Endothelial cell of umbilical vein (primary cell): ENCODE measurements around the gene THSD7A. TPM values are rescaled to one million over a fixed set of nuclear protein-coding genes. Genes with fewer than 3 reads are reported as not detected.

Experiments used
- BruUV-seq: library from RNA; stranded (reverse); fragments of 400-500 nt; replicated peaks from 2 replicates; lab custom pipeline; 2021; lab: Mats Ljungman, UMichigan
- CTCF ChIA-PET: fragments of 300-600, 350-600 bp; sonication (Branson Sonifier 250); formaldehyde crosslinking; loops from one replicate; lab custom pipeline; 2021; ENCODE audit warnings: antibody characterized with exemption, inconsistent platforms; lab: Charles Lee
- POLR2A ChIA-PET: fragments of 300-600, 350-600 bp; sonication (Branson Sonifier 250); formaldehyde crosslinking; loops from one replicate; lab custom pipeline; 2021; ENCODE audit warnings: antibody characterized with exemption, inconsistent platforms; lab: Charles Lee
- DNase-seq: peaks from one replicate; pipeline ENCODE4 v3.0.0-alpha.2; 2011; ENCODE audit warnings: low read depth, low spot score
- FAIRE-seq: peaks from 2 replicates; lab custom pipeline; 2011; peaks lifted over from hg19 to GRCh38; lab: Jason Lieb, UNC
- H2AFZ ChIP-seq: 2 replicates; pipeline ENCODE4 v1.6.0; 2012; ENCODE audit warnings: low read depth, low read length, control low read depth, inconsistent platforms
- H3K27ac ChIP-seq: 2 replicates; pipeline ENCODE4 v1.5.1; 2011; ENCODE audit warnings: low read depth, mild to moderate bottlenecking, control low read depth, low read length, moderate library complexity; ENCODE audit not compliant: insufficient read depth
- H3K27me3 ChIP-seq, 2 experiments: 2 replicates each; pipeline versions ENCODE4 v1.6.0 to v1.6.1; 2011; ENCODE audit warnings: low read length in 2 of 2, mixed read lengths in 1 of 2; ENCODE audit not compliant: control insufficient read depth in 2 of 2, insufficient read depth in 2 of 2
- H3K36me3 ChIP-seq, 2 experiments: 2 replicates in 1 of 2; 3 replicates in 1 of 2; pipeline ENCODE4 v1.5.1; 2011; ENCODE audit warnings: low read length in 2 of 2, mild to moderate bottlenecking in 1 of 2, moderate library complexity in 1 of 2; ENCODE audit not compliant: control insufficient read depth in 2 of 2, insufficient read depth in 2 of 2; ENCODE audit errors: extremely low read depth in 1 of 2
- H3K4me1 ChIP-seq: 3 replicates; pipeline ENCODE4 v1.5.1; 2011; ENCODE audit warnings: mild to moderate bottlenecking, low read length; ENCODE audit not compliant: control insufficient read depth, insufficient read depth; ENCODE audit errors: extremely low read depth
- H3K4me2 ChIP-seq: 2 replicates; pipeline ENCODE4 v1.6.1; 2011; ENCODE audit warnings: low read length, control low read depth, mixed read lengths; ENCODE audit not compliant: insufficient read depth
- H3K4me3 ChIP-seq, 3 experiments: fragments of 200-600 bp in 1 of 3; sonication (generic), shearing (Covaris generic) in 1 of 3; replicated peaks in 1 of 3; 2 replicates each; pipeline ENCODE4 v1.5.1; 2011 to 2016; ENCODE audit warnings: control low read depth in 3 of 3, low read length in 3 of 3, mild to moderate bottlenecking in 2 of 3, inconsistent platforms in 1 of 3, low read depth in 1 of 3, moderate library complexity in 1 of 3; ENCODE audit not compliant: insufficient read depth in 1 of 3
- H3K79me2 ChIP-seq: 2 replicates; pipeline ENCODE4 v1.6.0; 2012; ENCODE audit warnings: low read length, inconsistent platforms; ENCODE audit not compliant: control insufficient read depth, insufficient read depth
- H3K9ac ChIP-seq: replicated peaks from 2 replicates; pipeline ENCODE3; 2011; ENCODE audit warnings: low read length, control low read depth; ENCODE audit not compliant: insufficient read depth; ENCODE audit errors: extremely low read depth
- H3K9me1 ChIP-seq: replicated peaks from 3 replicates; pipeline ENCODE4 v1.6.0; 2011; ENCODE audit warnings: mild to moderate bottlenecking, low read length; ENCODE audit not compliant: control insufficient read depth, insufficient read depth; ENCODE audit errors: extremely low read depth
- H3K9me3 ChIP-seq: replicated peaks from 2 replicates; pipeline ENCODE4 v1.5.1; 2012; ENCODE audit warnings: low read length, inconsistent platforms; ENCODE audit not compliant: control insufficient read depth, insufficient read depth
- H4K20me1 ChIP-seq: replicated peaks from 2 replicates; pipeline ENCODE3; 2011; ENCODE audit warnings: mild to moderate bottlenecking, low read length; ENCODE audit not compliant: control insufficient read depth, insufficient read depth; ENCODE audit errors: extremely low read depth
- EZH2 ChIP-seq: IDR thresholded peaks from 2 replicates; pipeline ENCODE4 v1.6.1; 2012; ENCODE audit warnings: borderline replicate concordance, low read depth, mild to moderate bottlenecking, moderate library complexity, low read length, inconsistent platforms; ENCODE audit not compliant: severe bottlenecking
- FOS ChIP-seq: IDR thresholded peaks from 2 replicates; pipeline ENCODE4 v1.6.1; 2011; ENCODE audit warnings: mild to moderate bottlenecking, low read length, moderate library complexity, borderline replicate concordance; ENCODE audit not compliant: insufficient read depth
- GATA2 ChIP-seq: IDR thresholded peaks from 2 replicates; pipeline ENCODE4 v1.7.0; 2011; ENCODE audit warnings: low read depth, mild to moderate bottlenecking, moderate library complexity, mixed read lengths, low read length; ENCODE audit not compliant: insufficient read length, insufficient read depth
- JUN ChIP-seq: IDR thresholded peaks from 2 replicates; pipeline ENCODE4 v1.6.1; 2011; ENCODE audit warnings: borderline replicate concordance, low read depth; ENCODE audit not compliant: insufficient read length, insufficient read depth
- MYC ChIP-seq: IDR thresholded peaks from one replicate; pipeline ENCODE4 v1.6.1; 2011; ENCODE audit warnings: mild to moderate bottlenecking, low read depth, low read length
- POLR2A ChIP-seq: IDR thresholded peaks from 2 replicates; pipeline ENCODE4 v1.6.1; 2012; ENCODE audit warnings: low read depth, mild to moderate bottlenecking, control low read depth, low read length
- POLR2AphosphoS5 ChIP-seq: IDR thresholded peaks from 2 replicates; pipeline ENCODE4 v1.6.1; 2012; ENCODE audit warnings: low read depth, mild to moderate bottlenecking, control low read depth, low read length, moderate library complexity; ENCODE audit not compliant: insufficient read depth
- dilution Hi-C: fragments of 300-500 bp; cut with MboI; formaldehyde crosslinking; loops from one replicate; pipeline ENCODE4 v1.15.0; 2019; ENCODE audit warnings: low sequenced_read_pairs; ENCODE audit not compliant: extremely low pct_ligation_motif_present
- intact Hi-C: fragments of 100-400 bp; cut with micrococcal nuclease; formaldehyde crosslinking; loops from one replicate; pipeline ENCODE4 v1.10.0; 2022
- polyA plus RNA-seq, 4 experiments: library from polyadenylated mRNA; depleted of rRNA in 3 of 4; stranded (reverse) in 3 of 4; unstranded in 1 of 4; fragments of >200 nt; gene quantifications; 2 replicates each; pipeline versions ENCODE4 v1.2.1 to v1.2.3, GENCODE V29; 2011 to 2012; ENCODE audit warnings: missing spikeins in 1 of 4
- total RNA-seq: library from RNA; stranded (reverse); gene quantifications from 2 replicates; pipeline ENCODE4 v1.2.3, GENCODE V29; 2021
- TF ChIP-seq, protein P1 (sequence below): IDR thresholded peaks from 2 replicates; pipeline ENCODE4 v1.6.1; 2011; ENCODE audit not compliant: insufficient read depth, insufficient read length
- TF ChIP-seq, protein P2 (sequence below), 2 donors: IDR thresholded peaks; 1 replicate in 1 of 2; 2 replicates in 1 of 2; pipeline ENCODE4 v1.5.1; 2011; ENCODE audit warnings: low read length in 2 of 2, mild to moderate bottlenecking in 2 of 2, moderate library complexity in 2 of 2, control low read depth in 1 of 2, inconsistent platforms in 1 of 2, low read depth in 1 of 2; ENCODE audit not compliant: insufficient read depth in 1 of 2; ENCODE audit errors: extremely low read depth in 1 of 2

THSD7A gene
- total and polyA plus RNA-seq, 2 donors (not counting 3 experiments of a cell fraction or from before 2014, with no cell fraction given), result 3.3 to 12.7 TPM

DNA sequence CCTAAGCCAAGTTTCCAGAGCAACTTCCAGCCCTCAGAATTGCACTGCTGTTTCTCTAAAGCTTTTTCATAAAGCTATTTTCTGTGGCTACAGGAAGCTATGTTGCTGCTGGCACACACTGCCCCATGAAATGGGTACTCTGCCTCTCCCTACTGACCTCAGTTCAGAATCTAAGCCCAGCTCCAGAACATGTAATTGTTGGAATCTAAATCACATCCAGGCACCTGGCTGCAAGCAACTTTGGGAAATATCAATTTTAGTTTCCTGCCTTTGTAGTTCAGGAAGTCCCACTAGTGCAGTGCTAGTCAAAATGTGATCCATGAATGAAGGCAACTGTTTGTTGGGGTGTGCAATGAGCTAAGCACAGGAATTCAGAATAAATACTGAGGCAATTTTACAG is 226.2 kb downstream of the THSD7A start:
- intact Hi-C loops, result loop anchor here (1.0 to 5.0 kb wide), 4 partner anchors 13 to 227 kb away; partner anchors contain the start of gene THSD7A
- no peak overlapping the region for H3K27ac ChIP-seq

DNA sequence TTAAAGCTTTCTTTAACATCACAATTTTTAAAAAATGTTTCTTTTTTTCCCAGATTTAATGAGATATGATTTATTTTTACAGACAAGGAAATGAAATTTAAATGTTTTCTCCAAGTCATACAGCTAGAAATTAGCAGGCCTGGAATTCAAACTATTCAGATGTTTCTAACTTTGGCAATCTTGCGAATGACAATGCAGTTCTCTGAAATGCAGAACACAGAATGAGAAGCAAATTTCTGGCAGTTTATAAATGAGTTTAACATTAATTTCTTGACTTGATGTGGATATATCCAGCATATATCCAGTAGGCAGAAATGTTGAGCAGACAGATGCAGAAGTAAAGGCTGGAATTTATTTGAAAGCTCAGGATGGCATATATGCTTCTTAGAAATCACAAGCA is 227.5 kb downstream of the THSD7A start:
- DNase-seq (no peak), FAIRE-seq (no peak)
- Histone ChIP-seq H3K4me1 (peaks cover 14% of the 10 kb centered on the region), H3K9me1 (no peaks in the 10 kb centered on the region), H2AFZ (no peak overlapping the region), H3K27me3 (no peaks in the 10 kb centered on the region), H3K27ac (no peak overlapping the region), H3K36me3 (no peaks in the 10 kb centered on the region), H3K4me2 (no peak overlapping the region), H4K20me1 (no peaks in the 10 kb centered on the region), H3K4me3 (no peak overlapping the region), H3K9me3 (no peaks in the 10 kb centered on the region), H3K9ac (no peak overlapping the region), H3K79me2 (no peaks in the 10 kb centered on the region)
- TF ChIP-seq EZH2 (no peak), MYC (no peak), GATA2 (no peak), FOS (no peak), JUN (no peak), POLR2A (no peak), POLR2AphosphoS5 (no peak)
- TF ChIP-seq, protein P1, sequence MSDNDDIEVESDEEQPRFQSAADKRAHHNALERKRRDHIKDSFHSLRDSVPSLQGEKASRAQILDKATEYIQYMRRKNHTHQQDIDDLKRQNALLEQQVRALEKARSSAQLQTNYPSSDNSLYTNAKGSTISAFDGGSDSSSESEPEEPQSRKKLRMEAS, result no peak
- TF ChIP-seq, protein P2, sequence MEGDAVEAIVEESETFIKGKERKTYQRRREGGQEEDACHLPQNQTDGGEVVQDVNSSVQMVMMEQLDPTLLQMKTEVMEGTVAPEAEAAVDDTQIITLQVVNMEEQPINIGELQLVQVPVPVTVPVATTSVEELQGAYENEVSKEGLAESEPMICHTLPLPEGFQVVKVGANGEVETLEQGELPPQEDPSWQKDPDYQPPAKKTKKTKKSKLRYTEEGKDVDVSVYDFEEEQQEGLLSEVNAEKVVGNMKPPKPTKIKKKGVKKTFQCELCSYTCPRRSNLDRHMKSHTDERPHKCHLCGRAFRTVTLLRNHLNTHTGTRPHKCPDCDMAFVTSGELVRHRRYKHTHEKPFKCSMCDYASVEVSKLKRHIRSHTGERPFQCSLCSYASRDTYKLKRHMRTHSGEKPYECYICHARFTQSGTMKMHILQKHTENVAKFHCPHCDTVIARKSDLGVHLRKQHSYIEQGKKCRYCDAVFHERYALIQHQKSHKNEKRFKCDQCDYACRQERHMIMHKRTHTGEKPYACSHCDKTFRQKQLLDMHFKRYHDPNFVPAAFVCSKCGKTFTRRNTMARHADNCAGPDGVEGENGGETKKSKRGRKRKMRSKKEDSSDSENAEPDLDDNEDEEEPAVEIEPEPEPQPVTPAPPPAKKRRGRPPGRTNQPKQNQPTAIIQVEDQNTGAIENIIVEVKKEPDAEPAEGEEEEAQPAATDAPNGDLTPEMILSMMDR (IDR thresholded peaks at IDR 0.05; ENCODE audit: extremely low read depth in 1 of 2, insufficient read depth in 1 of 2, low read depth in 1 of 2, low read length in 2 of 2), result no peak
- dilution Hi-C loops (no loop called here), intact Hi-C loops (no loop called here)
- CTCF ChIA-PET, result interaction anchor here (1.0 kb wide), 1 partner anchor 227 kb away, joined by 3 read pairs; the partner anchor contains the start of gene THSD7A
- POLR2A ChIA-PET, result no interaction called here
- no TSS peak for BruUV-seq

More for the DNA sequence above, 226.2 kb downstream of the THSD7A start:
- no peak overlapping the region for H3K4me3 ChIP-seq
- H4K20me1 ChIP-seq, result no peaks in the 10 kb centered on the region
- DNase-seq (peak; percentile 80), FAIRE-seq (peak; percentile 62)
- no peaks in the 10 kb centered on the region for H3K9me3 ChIP-seq
- H3K9ac ChIP-seq, result no peak overlapping the region
- ChIA-PET CTCF (interaction anchor here (1.0 to 1.7 kb wide), 8 partner anchors 11 to 884 kb away, joined by 3 to 8 read pairs (median 4); no protein-coding TSS in a partner anchor), POLR2A (interaction anchor here (0.6 to 1.6 kb wide), 4 partner anchors 13 to 225 kb away, joined by 3 to 4 read pairs (median 4); no protein-coding TSS in a partner anchor)
- peak overlapping the region; percentile 43 for H3K4me2 ChIP-seq
- peaks cover 14% of the 10 kb centered on the region for H3K4me1 ChIP-seq
- no peaks in the 10 kb centered on the region for H3K36me3 ChIP-seq
- H3K9me1 ChIP-seq, result no peaks in the 10 kb centered on the region
- H2AFZ ChIP-seq, result no peak overlapping the region
- TF ChIP-seq POLR2AphosphoS5, result no peak
- no peaks in the 10 kb centered on the region for H3K79me2 ChIP-seq
- dilution Hi-C loops, result no loop called here
- H3K27me3 ChIP-seq, result no peaks in the 10 kb centered on the region
- no TSS peak for BruUV-seq
